ENCODE measurements around the gene RAB36.

GRCh38 chr22:23151827-23152226 lies 6.5 kb downstream of the RAB36 start:
- TF ChIP-seq CTCF (conservative IDR thresholded peaks at IDR 0.05; ENCODE audit: low read length) = no peak
- no peak for TF ChIP-seq EZH2phosphoT487 (IDR thresholded peaks at IDR 0.05; ENCODE audit: borderline replicate concordance)
